RWPE1 (cell line): ENCODE measurements around the gene BAZ1B.
A peak's percentile ranks its signal among the peaks of the same experiment; 100 is the strongest.

ENCODE experiments used
- CTCF ChIA-PET: fragments of 350-600 bp; sonication (Branson Sonifier 250); formaldehyde crosslinking; extraction: SDS; loops from one replicate; lab custom pipeline; 2021; lab: Yijun Ruan, JAX
- POLR2A ChIA-PET: fragments of 400-600 bp; formaldehyde crosslinking; extraction: SDS; loops from one replicate; lab custom pipeline; 2020; ENCODE audit warnings: antibody characterized with exemption; ENCODE audit not compliant: low non-redundant PET; lab: Yijun Ruan, JAX
- DNase-seq: peaks from one replicate; pipeline ENCODE4 v3.0.0; 2012; ENCODE audit warnings: low spot score
- H3K27ac ChIP-seq: fragments of 450-650 bp; 2 replicates; pipeline ENCODE4 v1.5.1; 2017
- CTCF ChIP-seq: fragments of 450-650 bp; conservative IDR thresholded peaks from 2 replicates; pipeline ENCODE4 v1.5.1; 2017; ENCODE audit warnings: low read depth, mild to moderate bottlenecking

Gene BAZ1B

GRCh38 chr7:73436031-73436929, 85.8 kb downstream of the BAZ1B start:
- no peak for DNase-seq
- CTCF ChIA-PET, result interaction anchor here (0.6 to 1.1 kb wide), 2 partner anchors 112 kb away, joined by 3 to 4 read pairs; no protein-coding TSS in a partner anchor
- POLR2A ChIA-PET, result interaction anchor here (0.6 kb wide), 1 partner anchor 129 kb away, joined by 5 read pairs; no protein-coding TSS in a partner anchor
- TF ChIP-seq CTCF, result no peak
- H3K27ac ChIP-seq, result peak overlapping the region; percentile 56

- CTCF ChIA-PET, result interaction anchor here (0.6 to 1.1 kb wide), 3 partner anchors 10 to 113 kb away, joined by 3 to 4 read pairs (median 3); no protein-coding TSS in a partner anchor
- POLR2A ChIA-PET, result interaction anchor here (0.6 kb wide), 1 partner anchor 128 kb away, joined by 5 read pairs; no protein-coding TSS in a partner anchor
- H3K27ac ChIP-seq, result no peak overlapping the region
- DNase-seq, result no peak
- TF ChIP-seq CTCF, result no peak
Measured at GRCh38 chr7:73435471-73436009, 86.6 kb downstream of the BAZ1B start.

- POLR2A ChIA-PET, result no interaction called here
- no peak for DNase-seq
- CTCF ChIA-PET, result no interaction called here
- H3K27ac ChIP-seq, result no peak overlapping the region
- TF ChIP-seq CTCF, result no peak
Measured at GRCh38 chr7:73434701-73435069, 87.4 kb downstream of the BAZ1B start.

- ChIA-PET POLR2A (no interaction called here), CTCF (no interaction called here)
- no peak overlapping the region for H3K27ac ChIP-seq
- no peak for DNase-seq
- 0 out of 2 replicates have a peak, but pooled peaks have one; percentile 25 for TF ChIP-seq CTCF
Measured at GRCh38 chr7:73433924-73434700, 88.0 kb downstream of the BAZ1B start.

GRCh38 chr7:73432676-73433075, 89.4 kb downstream of the BAZ1B start:
- H3K27ac ChIP-seq, result no peak overlapping the region
- no peak for TF ChIP-seq CTCF
- no peak for DNase-seq
- ChIA-PET POLR2A (no interaction called here), CTCF (interaction anchor here (0.6 kb wide), 1 partner anchor 284 kb away, joined by 3 read pairs; no protein-coding TSS in a partner anchor)
